Measurements from ENCODE around the gene VAV1. TPM values are rescaled to one million over a fixed set of nuclear protein-coding genes. Genes with fewer than 3 reads are reported as not detected.

The VAV1 gene
- total and polyA plus RNA-seq, 9 of the 15 experiments (the other 6 are each of a cell fraction or from before 2014, with no cell fraction given): 0.46 to 20.1 (median 11.1) TPM

DNA sequence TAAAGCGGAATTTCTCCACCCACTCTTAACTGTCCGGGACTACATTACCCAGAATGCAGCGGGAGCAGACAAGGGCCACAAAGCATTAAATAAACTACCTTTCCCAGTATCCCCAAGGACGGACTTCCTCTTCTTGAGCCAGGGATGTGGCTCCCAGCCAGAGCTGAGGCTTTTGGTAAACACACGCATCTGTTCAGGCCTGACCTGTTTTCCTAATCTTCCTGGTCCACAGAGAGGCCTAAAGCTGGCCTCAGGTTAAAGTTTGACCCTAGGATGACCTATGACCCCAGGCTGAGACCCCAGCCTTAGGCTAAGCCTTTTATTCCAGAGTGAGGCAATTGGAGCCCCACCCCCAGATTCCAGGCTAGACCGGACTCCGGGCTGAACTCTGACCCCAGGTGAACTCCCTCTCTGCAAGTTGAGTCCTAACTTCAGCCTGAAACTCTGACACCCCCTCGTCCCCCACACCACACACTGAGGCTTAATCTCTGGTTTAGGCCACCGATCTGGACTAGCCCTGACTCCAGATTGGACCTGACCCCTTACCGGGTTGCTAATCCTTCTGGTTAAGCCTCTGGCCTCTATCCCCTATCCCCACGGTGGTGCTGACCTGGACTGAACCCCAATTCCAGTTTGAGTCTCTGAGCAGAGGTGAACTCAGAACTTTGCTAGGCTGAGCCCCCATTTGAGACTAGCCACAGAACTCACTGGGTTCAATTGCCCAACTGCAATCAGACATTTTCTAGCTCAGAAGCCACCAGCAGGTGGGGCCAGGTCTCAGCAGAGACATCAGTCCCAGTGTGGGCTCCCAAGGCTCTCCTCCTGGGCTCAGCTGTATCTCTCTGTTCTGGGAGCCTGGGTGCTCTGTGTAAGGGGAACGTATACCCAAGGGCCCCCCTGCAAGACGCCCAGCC is 34.4 kb upstream of the VAV1 start (continued):
- TF ChIP-seq CBX5 (IDR thresholded peaks at IDR 0.05; ENCODE audit: borderline replicate concordance, low read depth) (no peak), TEAD1 (CRISPR knock-in tag; IDR thresholded peaks at IDR 0.05) (peak; percentile 63 to 75; a peak in 3 of 4 replicates), ZNF3 (CRISPR knock-in tag; IDR thresholded peaks at IDR 0.05) (no peak), ZNF140 (CRISPR knock-in tag; IDR thresholded peaks at IDR 0.05) (no peak), SMARCC2 (IDR thresholded peaks at IDR 0.05; ENCODE audit: low read depth) (no peak), KDM1A (IDR thresholded peaks at IDR 0.05) (peak; percentile 34 to 55; a peak in 2 of 4 replicates), NBN (IDR thresholded peaks at IDR 0.05; ENCODE audit: low read depth) (peak; percentile 28; the same call in 1 of the 2 replicates), NR2C2 (CRISPR knock-in tag; IDR thresholded peaks at IDR 0.05) (peak; percentile 95), NR2C2 (tag; IDR thresholded peaks at IDR 0.05) (peak; percentile 99), PTRF (tag; IDR thresholded peaks at IDR 0.05) (0 out of 2 replicates have a peak, but pooled peaks have one; percentile 11), RBM25 (IDR thresholded peaks at IDR 0.05; ENCODE audit: low read depth, low read length, severe bottlenecking) (no peak), TARDBP (IDR thresholded peaks at IDR 0.05) (no peak), RBBP5 (IDR thresholded peaks at IDR 0.05; ENCODE audit: borderline replicate concordance, insufficient read depth, low read length, poor library complexity, severe bottlenecking) (no peak), FOXA1 (IDR thresholded peaks at IDR 0.05; ENCODE audit: borderline replicate concordance) (no peak), NELFE (IDR thresholded peaks at IDR 0.05; ENCODE audit: insufficient read depth, insufficient read length) (no peak), TRIM24 (IDR thresholded peaks at IDR 0.05) (0 out of 4 replicates have a peak, but pooled peaks of 1 of the 2 experiments have one; percentile 11), KLF13 (tag; IDR thresholded peaks at IDR 0.05; ENCODE audit: borderline replicate concordance, low read depth) (no peak), CHD2 (IDR thresholded peaks at IDR 0.05; ENCODE audit: low read depth, low read length) (no peak), CCNT2 (IDR thresholded peaks at IDR 0.05; ENCODE audit: borderline replicate concordance, extremely low read depth, insufficient read length, low read depth, low read length) (no peak)
- TF ChIP-seq, protein P1, sequence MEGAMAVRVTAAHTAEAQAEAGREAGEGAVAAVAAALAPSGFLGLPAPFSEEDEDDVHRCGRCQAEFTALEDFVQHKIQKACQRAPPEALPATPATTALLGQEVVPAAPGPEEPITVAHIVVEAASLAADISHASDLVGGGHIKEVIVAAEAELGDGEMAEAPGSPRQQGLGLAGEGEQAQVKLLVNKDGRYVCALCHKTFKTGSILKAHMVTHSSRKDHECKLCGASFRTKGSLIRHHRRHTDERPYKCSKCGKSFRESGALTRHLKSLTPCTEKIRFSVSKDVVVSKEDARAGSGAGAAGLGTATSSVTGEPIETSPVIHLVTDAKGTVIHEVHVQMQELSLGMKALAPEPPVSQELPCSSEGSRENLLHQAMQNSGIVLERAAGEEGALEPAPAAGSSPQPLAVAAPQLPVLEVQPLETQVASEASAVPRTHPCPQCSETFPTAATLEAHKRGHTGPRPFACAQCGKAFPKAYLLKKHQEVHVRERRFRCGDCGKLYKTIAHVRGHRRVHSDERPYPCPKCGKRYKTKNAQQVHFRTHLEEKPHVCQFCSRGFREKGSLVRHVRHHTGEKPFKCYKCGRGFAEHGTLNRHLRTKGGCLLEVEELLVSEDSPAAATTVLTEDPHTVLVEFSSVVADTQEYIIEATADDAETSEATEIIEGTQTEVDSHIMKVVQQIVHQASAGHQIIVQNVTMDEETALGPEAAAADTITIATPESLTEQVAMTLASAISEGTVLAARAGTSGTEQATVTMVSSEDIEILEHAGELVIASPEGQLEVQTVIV (CRISPR knock-in tag; IDR thresholded peaks at IDR 0.05; ENCODE audit: borderline replicate concordance): no peak
- TF ChIP-seq, protein P2, sequence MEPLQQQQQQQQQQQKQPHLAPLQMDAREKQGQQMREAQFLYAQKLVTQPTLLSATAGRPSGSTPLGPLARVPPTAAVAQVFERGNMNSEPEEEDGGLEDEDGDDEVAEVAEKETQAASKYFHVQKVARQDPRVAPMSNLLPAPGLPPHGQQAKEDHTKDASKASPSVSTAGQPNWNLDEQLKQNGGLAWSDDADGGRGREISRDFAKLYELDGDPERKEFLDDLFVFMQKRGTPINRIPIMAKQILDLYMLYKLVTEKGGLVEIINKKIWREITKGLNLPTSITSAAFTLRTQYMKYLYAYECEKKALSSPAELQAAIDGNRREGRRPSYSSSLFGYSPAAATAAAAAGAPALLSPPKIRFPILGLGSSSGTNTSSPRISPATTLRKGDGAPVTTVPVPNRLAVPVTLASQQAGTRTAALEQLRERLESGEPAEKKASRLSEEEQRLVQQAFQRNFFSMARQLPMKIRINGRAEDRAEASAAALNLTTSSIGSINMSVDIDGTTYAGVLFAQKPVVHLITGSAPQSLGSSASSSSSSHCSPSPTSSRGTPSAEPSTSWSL (CRISPR knock-in tag; IDR thresholded peaks at IDR 0.05; ENCODE audit: borderline replicate concordance): no peak
- TF ChIP-seq, protein P3, sequence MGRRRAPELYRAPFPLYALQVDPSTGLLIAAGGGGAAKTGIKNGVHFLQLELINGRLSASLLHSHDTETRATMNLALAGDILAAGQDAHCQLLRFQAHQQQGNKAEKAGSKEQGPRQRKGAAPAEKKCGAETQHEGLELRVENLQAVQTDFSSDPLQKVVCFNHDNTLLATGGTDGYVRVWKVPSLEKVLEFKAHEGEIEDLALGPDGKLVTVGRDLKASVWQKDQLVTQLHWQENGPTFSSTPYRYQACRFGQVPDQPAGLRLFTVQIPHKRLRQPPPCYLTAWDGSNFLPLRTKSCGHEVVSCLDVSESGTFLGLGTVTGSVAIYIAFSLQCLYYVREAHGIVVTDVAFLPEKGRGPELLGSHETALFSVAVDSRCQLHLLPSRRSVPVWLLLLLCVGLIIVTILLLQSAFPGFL (CRISPR knock-in tag; IDR thresholded peaks at IDR 0.05): no peak

Data from K562 (cell line).